NCI-H774 (cell line): ENCODE data around the gene NUAK1.
"Not testable (repeated sequence)": the region's sequence is repeated elsewhere in the genome, so short reads cannot be mapped to it uniquely, and the experiment has no call there.

Source experiments
- DNase-seq: peaks from one replicate; lab custom pipeline; 2025; lab: John Stamatoyannopoulos, UW

NUAK1 gene

DNA sequence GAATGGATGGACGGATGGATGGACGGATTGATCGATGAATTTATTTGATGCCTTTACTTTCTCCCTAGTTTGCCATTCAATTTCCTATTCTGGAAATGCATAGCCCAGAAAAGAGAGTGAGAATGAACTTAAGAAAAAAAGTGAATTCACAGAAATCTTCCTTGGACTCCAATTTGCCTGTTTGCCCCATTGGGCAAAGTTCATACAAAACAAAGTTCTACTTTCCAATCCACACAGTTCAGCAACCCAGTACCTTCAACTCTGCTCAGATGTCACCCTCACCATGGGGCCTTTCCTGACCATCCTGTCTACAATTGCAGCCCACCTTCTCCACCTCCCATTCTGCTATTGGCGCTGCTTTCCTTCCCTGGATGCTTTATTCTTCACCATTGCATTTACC, 8.2 kb upstream of the NUAK1 start:
- no peak for DNase-seq

DNA sequence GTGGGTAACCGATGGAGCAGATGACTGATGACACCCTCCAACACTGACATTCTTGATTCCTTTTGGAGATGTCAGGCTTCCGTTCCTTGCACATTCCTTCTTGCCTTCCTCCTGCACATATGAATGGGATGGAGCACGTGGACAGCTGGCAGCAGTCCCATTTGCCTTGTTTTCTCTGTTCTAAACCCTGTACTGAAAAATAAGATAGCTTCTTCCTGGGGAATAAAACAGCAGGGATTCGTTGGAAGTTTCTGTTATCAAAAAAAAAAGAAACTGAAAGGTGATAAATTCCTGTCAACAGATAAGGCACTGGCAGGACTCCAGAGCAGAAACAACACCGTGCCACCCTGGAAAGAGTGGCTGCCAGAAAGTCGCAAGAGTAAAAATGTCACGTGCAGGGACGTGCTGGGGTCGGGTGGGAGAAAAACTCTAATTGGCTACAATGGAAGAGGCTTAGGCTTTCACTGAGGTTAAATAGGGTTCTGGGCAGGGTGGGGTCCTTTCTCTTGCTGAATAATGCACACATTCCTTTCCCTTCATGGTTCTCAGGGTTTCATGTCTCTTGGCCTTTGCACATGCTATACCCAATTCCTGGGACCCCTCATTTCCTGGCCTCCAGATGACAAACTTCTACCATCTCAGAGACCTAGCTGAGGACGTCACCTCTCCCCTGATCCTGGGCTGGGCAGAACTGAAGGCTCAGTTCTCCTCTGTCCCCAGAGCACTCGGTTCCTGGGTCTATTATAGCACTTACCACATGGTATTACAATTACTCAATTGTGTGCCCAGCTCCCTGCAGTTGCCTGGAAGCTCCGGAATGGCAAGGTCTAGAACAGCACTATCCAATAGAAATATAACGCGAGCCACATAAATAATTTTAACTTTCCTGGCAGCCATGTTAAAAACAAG, 7.0 kb upstream of the NUAK1 start:
- DNase-seq = no peak

GRCh38 chr12:106144847-106145246, 6.1 kb upstream of the NUAK1 start:
- DNase-seq = no peak

GRCh38 chr12:106142591-106143261, 4.0 kb upstream of the NUAK1 start:
- no peak for DNase-seq

DNA sequence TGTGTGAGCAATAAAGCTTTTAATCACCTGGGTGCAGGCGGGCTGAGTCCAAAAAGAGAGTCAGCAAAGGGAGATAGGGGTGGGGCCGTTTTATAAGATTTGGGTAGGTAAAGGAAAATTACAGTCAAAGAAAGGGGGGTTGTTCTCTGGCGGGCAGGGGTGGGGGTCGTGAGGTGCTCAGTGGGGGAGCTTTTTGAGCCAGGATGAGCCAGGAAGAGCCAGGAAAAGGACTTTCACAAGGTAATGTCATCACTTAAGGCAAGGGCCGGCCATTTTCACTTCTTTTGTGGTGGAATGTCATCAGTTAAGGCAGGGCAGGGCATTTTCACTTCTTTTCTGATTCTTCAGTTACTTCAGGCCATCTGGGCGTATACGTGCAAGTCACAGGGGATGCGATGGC, 3.2 kb upstream of the NUAK1 start:
- DNase-seq = not testable (repeated sequence)

DNA sequence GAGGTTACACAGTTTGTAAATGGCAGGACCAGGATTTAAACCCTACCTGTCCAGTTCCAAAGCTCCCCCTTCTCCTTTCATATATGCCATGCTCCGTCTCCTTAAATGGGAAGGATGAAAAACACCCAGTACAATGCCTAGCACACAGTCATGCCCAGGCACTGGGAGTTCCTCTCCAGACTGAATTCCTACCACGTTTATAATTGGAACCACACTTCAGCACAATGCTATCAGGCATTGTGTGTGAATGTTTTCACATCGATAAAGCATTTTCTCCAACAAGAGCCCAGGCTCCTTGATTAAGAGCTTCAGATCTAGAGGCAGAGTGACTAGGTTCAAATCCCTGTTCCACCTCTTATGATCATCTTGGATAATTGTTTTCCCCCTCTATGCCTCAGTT, 2.7 kb upstream of the NUAK1 start:
- no peak for DNase-seq

- no peak for DNase-seq
Observed at GRCh38 chr12:106141003-106141402, 2.2 kb upstream of the NUAK1 start.

DNA sequence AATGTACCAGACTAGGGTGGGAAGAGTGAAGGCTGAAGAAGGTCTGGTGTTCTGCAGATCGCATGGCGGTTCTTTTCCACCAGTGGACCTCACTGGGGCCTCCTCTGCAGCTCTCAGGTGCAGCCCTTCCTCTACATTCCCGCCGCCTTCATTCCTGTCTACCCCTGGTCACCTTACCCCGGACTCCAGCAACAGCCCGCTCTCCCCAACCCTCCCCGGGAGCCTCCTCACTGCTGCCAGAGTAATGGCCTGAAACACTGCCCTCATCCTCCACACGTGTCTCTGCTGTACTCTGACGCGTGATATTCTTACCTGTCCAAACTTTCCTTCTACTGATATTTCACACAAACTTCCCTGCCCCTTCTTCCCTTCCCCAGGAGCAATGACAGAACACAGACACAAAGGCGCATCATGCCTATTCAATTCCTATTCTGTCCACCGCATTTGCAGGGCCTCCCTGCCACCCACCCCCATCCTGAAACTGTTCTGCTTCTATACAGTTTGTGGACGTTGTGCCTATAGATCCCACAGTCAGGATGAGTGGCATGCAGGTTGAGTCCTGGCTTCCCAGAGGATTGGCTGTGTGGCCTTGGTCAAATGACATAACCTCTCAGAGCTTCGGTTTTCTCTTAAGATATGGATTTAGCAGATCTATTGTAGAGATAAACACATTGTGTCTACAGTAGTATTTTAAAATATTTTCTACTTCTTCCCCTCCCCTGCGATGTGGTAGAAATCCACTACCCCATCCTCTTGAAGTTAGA, 1.7 kb upstream of the NUAK1 start:
- DNase-seq = no peak

DNA sequence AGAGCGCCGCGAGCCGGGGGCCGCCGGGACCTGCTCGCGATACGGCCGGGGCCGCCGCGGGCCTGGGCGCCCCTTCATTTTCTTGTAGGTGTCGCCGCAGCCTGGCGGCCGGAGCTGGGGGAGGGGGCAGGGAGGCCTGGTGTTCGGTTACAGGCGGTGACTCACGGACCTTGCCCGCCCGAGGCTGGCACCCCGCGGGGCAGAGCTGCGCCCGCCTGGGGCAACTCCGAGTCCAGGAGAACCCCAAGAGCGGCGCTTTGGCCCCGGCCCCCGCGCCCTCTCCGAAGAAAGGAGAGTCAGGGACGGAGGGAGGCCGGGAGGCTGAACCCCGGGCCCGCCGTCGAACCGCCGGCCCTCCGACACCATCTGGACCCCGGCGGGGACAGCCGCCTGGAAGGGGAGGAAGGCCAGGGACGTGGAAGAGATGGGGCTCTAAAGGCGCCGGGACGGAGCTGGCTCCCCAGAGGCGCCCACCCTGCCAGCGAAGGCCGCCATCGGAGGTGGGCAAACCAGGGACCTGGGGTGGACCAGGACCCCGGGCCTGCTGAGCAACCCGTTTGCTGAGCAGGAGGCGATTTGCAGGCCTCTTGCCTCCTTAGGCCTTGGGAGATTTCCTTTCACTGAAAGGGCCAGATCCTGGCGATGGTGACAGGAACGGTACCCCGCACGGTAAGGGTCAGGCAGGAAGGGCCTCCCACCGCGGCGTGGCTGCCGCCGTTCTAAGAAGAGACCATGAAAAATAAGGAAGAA, 843 bp upstream of the NUAK1 start:
- peak; percentile 66 for DNase-seq

DNA sequence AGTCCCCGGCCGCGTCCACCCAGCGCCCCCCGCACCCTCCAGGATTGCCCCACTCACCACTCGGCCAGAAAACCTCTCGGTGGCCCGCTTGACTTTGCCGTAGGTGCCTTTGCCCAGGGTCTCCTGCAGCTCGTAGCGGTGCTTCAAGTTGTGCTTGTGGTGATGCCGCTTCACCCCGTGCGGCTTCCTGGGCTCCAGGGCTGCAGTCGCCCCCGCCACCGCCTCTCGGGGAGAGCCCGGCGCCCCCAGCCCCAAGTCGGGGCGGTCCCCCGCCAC, 459 bp downstream of the NUAK1 start:
- DNase-seq = no peak

- DNase-seq = no peak
Observed at GRCh38 chr12:106137530-106138356, 1.0 kb downstream of the NUAK1 start.

DNA sequence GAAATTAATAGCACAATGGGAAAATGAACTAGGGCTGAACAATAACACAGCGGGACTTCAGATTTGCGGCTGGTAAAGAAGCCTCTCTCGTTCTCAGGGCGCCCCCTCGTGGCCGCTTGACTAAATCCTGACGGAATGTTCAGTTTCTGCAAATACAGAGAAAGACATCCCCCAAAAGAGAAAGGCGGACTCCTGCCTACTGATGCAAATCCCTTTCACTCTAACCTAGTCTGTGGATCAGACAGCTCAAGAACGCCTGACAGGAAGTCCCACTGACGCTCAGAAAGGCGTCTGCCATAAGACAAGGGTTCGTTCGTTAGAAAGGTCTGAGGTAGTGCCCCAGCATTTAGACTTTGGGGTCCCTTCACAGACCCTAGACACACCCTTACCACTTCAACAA, 2.5 kb downstream of the NUAK1 start:
- DNase-seq = peak; percentile 90

GRCh38 chr12:106135781-106136180, 3.0 kb downstream of the NUAK1 start:
- DNase-seq = no peak

DNA sequence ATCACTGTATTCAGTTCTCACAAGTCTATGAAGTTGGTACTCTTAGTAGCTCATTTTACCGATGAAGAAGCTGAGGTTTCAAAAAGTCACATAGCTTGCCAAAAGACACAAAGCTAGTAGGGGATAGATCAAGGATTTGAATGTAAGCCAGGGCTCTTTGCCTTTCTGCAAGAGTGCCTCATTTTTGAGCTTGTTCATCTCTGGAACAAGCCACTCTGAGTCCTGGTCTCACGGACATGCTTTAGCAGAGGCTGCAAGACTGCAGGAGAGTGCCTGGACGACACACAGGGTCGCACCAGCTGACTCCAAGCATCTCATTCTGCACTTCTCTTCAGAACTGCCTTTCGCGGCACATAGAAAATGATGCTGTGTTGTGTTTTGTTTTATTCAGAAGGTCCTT, 3.7 kb downstream of the NUAK1 start:
- no peak for DNase-seq

- DNase-seq = no peak
Observed at GRCh38 chr12:106134294-106134949, 4.3 kb downstream of the NUAK1 start.

GRCh38 chr12:106133136-106134087, 5.3 kb downstream of the NUAK1 start:
- no peak for DNase-seq

GRCh38 chr12:106132175-106133135, 6.3 kb downstream of the NUAK1 start:
- no peak for DNase-seq

GRCh38 chr12:106131676-106132075, 7.1 kb downstream of the NUAK1 start:
- no peak for DNase-seq
